Peyer's patch (tissue), 4 donors: Measurements from ENCODE around the gene FADS6. TPM values are rescaled to one million over a fixed set of nuclear protein-coding genes. Genes with fewer than 3 reads are reported as not detected.

ENCODE experiments used
- DNase-seq, 3 donors: peaks; one replicate each; pipeline ENCODE4 v3.0.0-alpha.2; 2017 to 2019
- H3K27ac ChIP-seq, 4 donors: fragments of 200-600 bp; sonication (generic); one replicate each; pipeline ENCODE4 v1.5.1; 2016 to 2019
- H3K27me3 ChIP-seq, 2 donors: fragments of 200-600 bp; sonication (generic); one replicate each; pipeline ENCODE4 v1.5.1; 2019
- H3K36me3 ChIP-seq, 3 donors: fragments of 200-600 bp; sonication (generic); one replicate each; pipeline ENCODE4 v1.5.1; 2016 to 2019
- H3K4me1 ChIP-seq, 4 donors: fragments of 200-600 bp; sonication (generic); one replicate each; pipeline ENCODE4 v1.5.1; 2016 to 2019
- H3K4me3 ChIP-seq, 4 donors: fragments of 200-600 bp; sonication (generic); 1 replicate in 3 of 4; 2 replicates in 1 of 4; pipeline ENCODE4 v1.5.1; 2016 to 2019; ENCODE audit warnings: mild to moderate bottlenecking in 1 of 4
- H3K9me3 ChIP-seq, 4 donors: fragments of 200-600 bp; sonication (generic); one replicate each; pipeline ENCODE4 v1.5.1; 2016 to 2019; ENCODE audit warnings: mild to moderate bottlenecking in 1 of 4
- POLR2A ChIP-seq, 2 donors: fragments of 450-650 bp; IDR thresholded peaks; one replicate each; pipeline ENCODE4 v1.5.1; 2017; ENCODE audit warnings: antibody characterized with exemption in 2 of 2, mild to moderate bottlenecking in 2 of 2, moderate library complexity in 2 of 2
- total RNA-seq, 4 donors: library from RNA; depleted of rRNA; stranded (reverse); fragments of >200 nt; gene quantifications; one replicate each; pipeline ENCODE4 v1.1.0, GENCODE V29; 2016
- TF ChIP-seq, protein P1 (sequence below), 6 experiments: fragments of 450-650 bp in 4 of 6; fragments of 200-600 bp in 2 of 6; sonication (generic) in 1 of 6; IDR thresholded peaks; one replicate each; pipeline ENCODE4 v1.5.1; 2017 to 2019; ENCODE audit warnings: antibody characterized with exemption in 6 of 6, mild to moderate bottlenecking in 3 of 6, moderate library complexity in 1 of 6

Gene FADS6
- total RNA-seq, 4 donors from 2014 or later: 79.9 to 161 (median 82.1) TPM; not detected in 1

DNA sequence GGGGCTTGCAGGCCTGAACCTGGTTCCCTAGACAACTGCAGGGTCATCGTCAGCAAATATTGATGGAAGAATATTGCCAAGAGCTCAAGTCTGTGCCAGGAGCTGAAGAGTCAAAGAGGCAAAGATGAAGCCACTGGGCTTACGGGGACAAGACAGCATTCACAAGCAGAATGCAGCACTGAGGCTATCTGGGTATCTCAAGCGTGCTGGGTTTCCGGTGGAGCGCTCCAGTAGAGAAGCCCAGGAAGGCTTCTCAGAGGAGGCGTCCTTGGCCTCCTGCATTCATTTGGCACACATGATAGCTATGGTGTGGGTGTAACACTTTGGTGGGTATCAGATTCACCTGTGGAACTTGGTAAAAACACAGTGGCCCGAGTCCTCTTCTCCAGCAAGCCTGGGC, 2.9 kb downstream of the FADS6 start:
- Histone ChIP-seq H3K27me3 (peaks cover 0 to 15% of the 10 kb centered on the region in 2 donors), H3K4me3 (no peak overlapping the region), H3K4me1 (peaks cover 0 to 13% (median 5%) of the 10 kb centered on the region in 4 donors), H3K27ac (no peak overlapping the region), H3K36me3 (no peaks in the 10 kb centered on the region), H3K9me3 (no peaks in the 10 kb centered on the region)
- TF ChIP-seq POLR2A (IDR thresholded peaks at IDR 0.05): no peak
- TF ChIP-seq, protein P1, sequence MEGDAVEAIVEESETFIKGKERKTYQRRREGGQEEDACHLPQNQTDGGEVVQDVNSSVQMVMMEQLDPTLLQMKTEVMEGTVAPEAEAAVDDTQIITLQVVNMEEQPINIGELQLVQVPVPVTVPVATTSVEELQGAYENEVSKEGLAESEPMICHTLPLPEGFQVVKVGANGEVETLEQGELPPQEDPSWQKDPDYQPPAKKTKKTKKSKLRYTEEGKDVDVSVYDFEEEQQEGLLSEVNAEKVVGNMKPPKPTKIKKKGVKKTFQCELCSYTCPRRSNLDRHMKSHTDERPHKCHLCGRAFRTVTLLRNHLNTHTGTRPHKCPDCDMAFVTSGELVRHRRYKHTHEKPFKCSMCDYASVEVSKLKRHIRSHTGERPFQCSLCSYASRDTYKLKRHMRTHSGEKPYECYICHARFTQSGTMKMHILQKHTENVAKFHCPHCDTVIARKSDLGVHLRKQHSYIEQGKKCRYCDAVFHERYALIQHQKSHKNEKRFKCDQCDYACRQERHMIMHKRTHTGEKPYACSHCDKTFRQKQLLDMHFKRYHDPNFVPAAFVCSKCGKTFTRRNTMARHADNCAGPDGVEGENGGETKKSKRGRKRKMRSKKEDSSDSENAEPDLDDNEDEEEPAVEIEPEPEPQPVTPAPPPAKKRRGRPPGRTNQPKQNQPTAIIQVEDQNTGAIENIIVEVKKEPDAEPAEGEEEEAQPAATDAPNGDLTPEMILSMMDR (IDR thresholded peaks at IDR 0.05): no peak
- DNase-seq: no peak

DNA sequence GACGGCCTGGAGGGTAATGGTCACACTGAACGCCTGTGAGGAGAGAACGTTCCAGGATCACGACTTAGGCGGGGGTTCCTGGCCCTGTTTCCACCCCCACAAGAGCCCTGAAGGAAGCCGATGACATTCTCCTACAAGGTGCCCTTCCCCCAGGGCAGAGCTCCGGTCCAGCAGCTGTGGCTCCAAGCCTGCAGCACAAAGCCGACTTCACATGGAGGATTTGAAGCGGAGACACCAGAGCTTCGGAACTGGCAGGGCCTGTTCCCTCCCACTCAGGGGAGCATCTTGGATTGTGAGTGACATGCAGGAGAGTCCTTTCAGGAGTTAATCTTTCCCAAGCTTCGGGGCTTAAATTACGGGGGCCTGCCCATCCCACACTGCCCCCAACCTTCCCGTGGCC, 5.0 kb downstream of the FADS6 start:
- Histone ChIP-seq H3K36me3 (no peaks in the 10 kb centered on the region), H3K4me3 (no peak overlapping the region), H3K4me1 (peaks cover 0 to 8% (median 3%) of the 10 kb centered on the region in 4 donors), H3K9me3 (no peaks in the 10 kb centered on the region), H3K27me3 (peaks cover 0 to 6% of the 10 kb centered on the region in 2 donors), H3K27ac (no peak overlapping the region)
- TF ChIP-seq, protein P1 (IDR thresholded peaks at IDR 0.05): no peak
- no peak for TF ChIP-seq POLR2A (IDR thresholded peaks at IDR 0.05)
- DNase-seq: no peak

DNA sequence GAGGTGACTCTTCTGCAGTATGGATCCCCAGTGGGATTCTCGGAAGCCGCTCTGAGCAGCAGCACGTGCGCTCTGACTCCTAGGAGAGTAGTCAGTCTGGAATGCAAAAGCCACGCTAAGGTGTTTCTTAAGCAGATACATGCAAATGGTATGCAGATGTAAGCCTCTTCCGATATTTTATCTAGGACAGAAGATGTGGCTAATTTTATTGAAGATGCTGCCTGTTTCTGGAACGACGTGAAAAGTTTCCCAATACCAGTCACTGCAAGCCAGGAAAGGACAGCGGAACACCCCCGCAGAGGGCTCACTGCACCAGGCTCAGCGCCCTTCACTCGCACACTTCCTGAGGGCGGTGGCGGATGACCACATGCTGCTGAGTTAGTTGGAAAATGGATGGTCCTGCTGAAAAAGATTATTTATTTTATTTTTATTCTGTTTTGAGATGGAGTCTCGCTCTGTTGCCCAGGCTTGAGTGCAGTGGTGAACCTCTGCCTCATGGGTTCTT, 10.1 kb downstream of the FADS6 start:
- H3K27me3 ChIP-seq: no peaks in the 10 kb centered on the region
- H3K4me3 ChIP-seq: no peak overlapping the region
- no peak overlapping the region for H3K27ac ChIP-seq
- TF ChIP-seq, protein P1 (IDR thresholded peaks at IDR 0.05): no peak
- TF ChIP-seq POLR2A (IDR thresholded peaks at IDR 0.05): no peak
- H3K4me1 ChIP-seq: peaks cover 0 to 5% (median 0%) of the 10 kb centered on the region in 4 donors
- H3K9me3 ChIP-seq: no peaks in the 10 kb centered on the region
- no peak for DNase-seq
- no peaks in the 10 kb centered on the region for H3K36me3 ChIP-seq

DNA sequence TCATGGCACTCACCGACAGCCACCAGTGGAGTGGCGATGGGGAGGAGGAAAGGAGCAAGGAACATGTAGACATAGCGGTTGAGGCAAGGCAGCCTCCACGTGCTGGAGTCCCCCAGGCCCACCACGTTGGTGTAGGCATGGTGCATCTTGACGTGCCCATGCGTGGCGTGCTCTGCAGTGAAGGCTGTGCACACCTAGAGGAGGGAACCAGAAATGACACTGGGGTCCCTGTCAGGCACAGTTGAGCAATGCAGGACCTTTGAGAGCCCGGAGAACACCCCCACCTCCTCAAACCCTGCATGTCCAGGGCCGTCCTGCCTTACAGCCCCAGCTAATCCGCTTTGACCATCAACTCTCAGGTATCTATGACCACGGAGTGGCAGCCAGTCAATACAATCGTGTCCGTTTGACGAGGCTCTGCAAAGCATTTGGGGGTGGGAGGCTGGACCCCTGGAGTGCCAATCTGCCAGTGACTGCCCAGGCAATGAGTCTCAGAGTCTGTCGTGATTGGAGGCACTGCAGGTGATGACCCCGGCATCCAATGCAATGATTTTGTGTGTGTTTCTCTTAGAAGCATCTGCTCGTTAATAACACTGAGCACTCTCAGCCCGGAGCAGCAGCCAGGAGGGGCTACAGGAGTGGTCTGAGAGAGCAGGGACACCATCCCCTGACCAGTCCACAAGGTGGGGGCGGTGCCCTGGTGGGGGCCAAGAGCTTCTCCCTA, 10.8 kb downstream of the FADS6 start:
- no peak for TF ChIP-seq POLR2A (IDR thresholded peaks at IDR 0.05)
- TF ChIP-seq, protein P1 (IDR thresholded peaks at IDR 0.05): no peak
- no peaks in the 10 kb centered on the region for H3K27me3 ChIP-seq
- H3K36me3 ChIP-seq: no peaks in the 10 kb centered on the region
- H3K27ac ChIP-seq: no peak overlapping the region
- no peak for DNase-seq
- peaks cover 0 to 11% (median 0%) of the 10 kb centered on the region in 4 donors for H3K4me1 ChIP-seq
- no peaks in the 10 kb centered on the region for H3K9me3 ChIP-seq
- no peak overlapping the region for H3K4me3 ChIP-seq

DNA sequence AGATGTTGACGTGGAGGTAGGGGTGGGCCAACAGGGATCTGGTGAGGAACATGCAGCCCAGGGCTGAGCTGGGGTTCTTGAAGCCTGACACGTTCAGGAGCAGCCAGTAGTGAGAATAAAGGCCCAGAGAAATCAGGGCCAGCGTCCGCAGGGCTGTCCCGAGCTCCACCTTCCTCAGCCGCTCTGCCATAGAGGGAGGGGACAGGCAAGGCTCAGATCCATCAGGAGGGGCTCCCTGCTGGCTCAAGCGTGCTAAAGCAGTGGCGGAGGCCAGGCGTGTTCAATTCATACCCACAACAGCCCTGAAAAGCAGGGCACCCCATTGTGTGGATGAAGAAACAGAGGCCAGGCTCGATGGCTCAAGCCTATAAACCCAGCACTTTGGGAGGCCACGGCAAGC, 12.4 kb downstream of the FADS6 start:
- H3K4me1 ChIP-seq: peaks cover 0 to 11% (median 0%) of the 10 kb centered on the region in 4 donors
- no peaks in the 10 kb centered on the region for H3K27me3 ChIP-seq
- H3K9me3 ChIP-seq: no peaks in the 10 kb centered on the region
- no peak overlapping the region for H3K27ac ChIP-seq
- H3K4me3 ChIP-seq: no peak overlapping the region
- no peaks in the 10 kb centered on the region for H3K36me3 ChIP-seq
- DNase-seq: no peak
- TF ChIP-seq, protein P1 (IDR thresholded peaks at IDR 0.05): no peak
- TF ChIP-seq POLR2A (IDR thresholded peaks at IDR 0.05): no peak
